HCT116 (cell line): ENCODE measurements around the gene BCL2L13. TPM values are rescaled to one million over a fixed set of nuclear protein-coding genes. Genes with fewer than 3 reads are reported as not detected.

Source experiments
- ATAC-seq: fragments of 200-7000 bp; cut with Tn5 transposase; 2 replicates; pipeline ENCODE4 v1.9.1; 2020; ENCODE audit warnings: mild to moderate bottlenecking, moderate library complexity
- BruUV-seq: library from RNA; stranded (reverse); fragments of 400-500 nt; replicated peaks from 2 replicates; lab custom pipeline; 2021; lab: Mats Ljungman, UMichigan
- CTCF ChIA-PET: fragments of 300-600 bp; sonication (Branson Sonifier 250); formaldehyde crosslinking; loops from one replicate; lab custom pipeline; 2021; ENCODE audit warnings: antibody characterized with exemption; lab: Charles Lee
- POLR2A ChIA-PET: fragments of 300-600, 350-600 bp; sonication (Branson Sonifier 250); formaldehyde crosslinking; loops from one replicate; lab custom pipeline; 2021; ENCODE audit warnings: antibody characterized with exemption; lab: Charles Lee
- RAD21 ChIA-PET, 2 experiments: fragments of 300-600 bp; sonication (Branson Sonifier 250); formaldehyde crosslinking; loops; one replicate each; lab custom pipeline; 2023; ENCODE audit warnings: low total read pairs in 2 of 2; ENCODE audit not compliant: uncharacterized antibody in 2 of 2, unreplicated experiment in 2 of 2, low non-redundant PET in 1 of 2; lab: Charles Lee
- DNase-seq: peaks from one replicate; pipeline ENCODE4 v3.0.0-alpha.2; 2010; ENCODE audit warnings: low read depth, low spot score
- H2AFZ ChIP-seq: fragments of 200-600 bp; shearing (Covaris generic), sonication (generic); 2 replicates; pipeline ENCODE4 v1.6.1; 2017; ENCODE audit warnings: low read depth, mixed run types, mixed read lengths, antibody characterized with exemption, low read length; ENCODE audit not compliant: poor library complexity, severe bottlenecking
- H3K27ac ChIP-seq: 2 replicates; pipeline ENCODE4 v1.5.1; 2012; ENCODE audit warnings: low read depth, low read length
- H3K27me3 ChIP-seq: fragments of 200-600 bp; sonication (generic); 2 replicates; pipeline ENCODE4 v1.6.1; 2016; ENCODE audit warnings: mixed run types, low read length, mixed read lengths; ENCODE audit not compliant: insufficient read depth
- H3K36me3 ChIP-seq, 2 experiments: fragments of 200-500 bp in 1 of 2; fragments of 200-600 bp in 1 of 2; sonication (Bioruptor generic) in 1 of 2; sonication (generic) in 1 of 2; 2 replicates each; pipeline versions ENCODE4 v1.5.1 to v1.6.1; 2014 to 2016; ENCODE audit warnings: low read length in 2 of 2, inconsistent platforms in 1 of 2, mixed read lengths in 1 of 2, mixed run types in 1 of 2; ENCODE audit not compliant: insufficient read depth in 2 of 2, control insufficient read depth in 1 of 2
- H3K4me1 ChIP-seq, 2 experiments: fragments of 200-600 bp in 1 of 2; sonication (generic) in 1 of 2; 2 replicates each; pipeline versions ENCODE4 v1.5.1 to v1.6.1; 2012 to 2017; ENCODE audit warnings: low read length in 2 of 2, inconsistent platforms in 1 of 2, mild to moderate bottlenecking in 1 of 2, mixed read lengths in 1 of 2, mixed run types in 1 of 2, moderate library complexity in 1 of 2; ENCODE audit not compliant: insufficient read depth in 2 of 2, control insufficient read depth in 1 of 2
- H3K4me2 ChIP-seq: fragments of 200-600 bp; sonication (generic); 2 replicates; pipeline ENCODE4 v1.6.1; 2017; ENCODE audit warnings: mixed run types, low read length, mixed read lengths
- H3K4me3 ChIP-seq, 2 experiments: fragments of 200-600 bp in 1 of 2; sonication (generic) in 1 of 2; replicated peaks in 1 of 2; 2 replicates each; pipeline ENCODE4 v1.5.1; 2011 to 2016; ENCODE audit warnings: low read length in 2 of 2, control low read depth in 1 of 2, low read depth in 1 of 2, mild to moderate bottlenecking in 1 of 2, mixed read lengths in 1 of 2, mixed run types in 1 of 2
- H3K79me2 ChIP-seq: fragments of 200-600 bp; sonication (generic); 2 replicates; pipeline ENCODE4 v1.6.1; 2017; ENCODE audit warnings: mild to moderate bottlenecking, mixed run types, low read length, moderate library complexity, mixed read lengths; ENCODE audit not compliant: insufficient read depth
- H3K9ac ChIP-seq: fragments of 200-600 bp; sonication (generic); 2 replicates; pipeline ENCODE4 v1.6.1; 2016; ENCODE audit warnings: low read length, mixed read lengths
- H3K9me2 ChIP-seq: fragments of 200-600 bp; sonication (generic), shearing (Covaris generic); 2 replicates; pipeline ENCODE4 v1.6.1; 2017; ENCODE audit warnings: mixed run types, mild to moderate bottlenecking, moderate library complexity; ENCODE audit not compliant: insufficient read depth
- H3K9me3 ChIP-seq, 2 experiments: fragments of 200-500 bp in 1 of 2; fragments of 200-600 bp in 1 of 2; sonication (Bioruptor generic) in 1 of 2; sonication (generic) in 1 of 2; 2 replicates each; pipeline ENCODE4 v1.6.1; 2014 to 2017; ENCODE audit warnings: low read length in 2 of 2, mixed read lengths in 2 of 2, inconsistent platforms in 1 of 2, low read depth in 1 of 2, mild to moderate bottlenecking in 1 of 2, mixed run types in 1 of 2, moderate library complexity in 1 of 2; ENCODE audit not compliant: control insufficient read depth in 1 of 2, insufficient read depth in 1 of 2
- H4K20me1 ChIP-seq: fragments of 200-600 bp; sonication (generic), shearing (Covaris generic); 2 replicates; pipeline ENCODE4 v1.6.1; 2017; ENCODE audit warnings: mixed run types, mild to moderate bottlenecking, moderate library complexity; ENCODE audit not compliant: insufficient read depth
- EZH2 ChIP-seq: fragments of 200-600 bp; sonication (generic); IDR thresholded peaks from 2 replicates; pipeline ENCODE4 v1.6.1; 2017; ENCODE audit warnings: antibody characterized with exemption, mixed run types
- EZH2phosphoT487 ChIP-seq: fragments of 200-600 bp; IDR thresholded peaks from 2 replicates; pipeline ENCODE4 v1.6.1; 2018; ENCODE audit warnings: antibody characterized with exemption, borderline replicate concordance
- FOSL1 ChIP-seq: IDR thresholded peaks from 2 replicates; pipeline ENCODE4 v1.6.1; 2012; ENCODE audit warnings: low read depth
- REST ChIP-seq: IDR thresholded peaks from 2 replicates; pipeline ENCODE4 v1.6.1; 2012; ENCODE audit warnings: low read depth
- SRF ChIP-seq: IDR thresholded peaks from 2 replicates; pipeline ENCODE4 v1.6.1; 2012; ENCODE audit warnings: low read depth
- intact Hi-C: fragments of 100-400 bp; cut with micrococcal nuclease; formaldehyde crosslinking; loops from 2 replicates; pipeline ENCODE4 v1.10.0; 2022
- total RNA-seq: library from RNA; stranded (reverse); gene quantifications from one replicate; pipeline ENCODE4 v1.2.1, GENCODE V29; 2021; ENCODE audit not compliant: unreplicated experiment
- TF ChIP-seq, protein P1 (sequence below), 3 experiments: fragments of 200-600 bp in 1 of 3; sonication (generic) in 1 of 3; IDR thresholded peaks in 2 of 3; conservative IDR thresholded peaks in 1 of 3; 2 replicates each; pipeline ENCODE4 v1.5.1; 2012 to 2017; ENCODE audit warnings: low read depth in 2 of 3, low read length in 2 of 3, antibody characterized with exemption in 1 of 3, borderline replicate concordance in 1 of 3, control low read depth in 1 of 3, mild to moderate bottlenecking in 1 of 3, mixed read lengths in 1 of 3, mixed run types in 1 of 3, moderate library complexity in 1 of 3; ENCODE audit not compliant: insufficient read depth in 1 of 3
- TF ChIP-seq, protein P2 (sequence below): IDR thresholded peaks from 2 replicates; pipeline ENCODE4 v1.6.1; 2011; ENCODE audit warnings: mild to moderate bottlenecking, low read length, moderate library complexity; ENCODE audit not compliant: insufficient replicate concordance; ENCODE audit errors: extremely low read depth
- TF ChIP-seq, protein P3 (sequence below): IDR thresholded peaks from 2 replicates; pipeline ENCODE4 v1.6.1; 2012

BCL2L13 gene
- total RNA-seq, 1 experiment from 2014 or later: 38.6 TPM

DNA sequence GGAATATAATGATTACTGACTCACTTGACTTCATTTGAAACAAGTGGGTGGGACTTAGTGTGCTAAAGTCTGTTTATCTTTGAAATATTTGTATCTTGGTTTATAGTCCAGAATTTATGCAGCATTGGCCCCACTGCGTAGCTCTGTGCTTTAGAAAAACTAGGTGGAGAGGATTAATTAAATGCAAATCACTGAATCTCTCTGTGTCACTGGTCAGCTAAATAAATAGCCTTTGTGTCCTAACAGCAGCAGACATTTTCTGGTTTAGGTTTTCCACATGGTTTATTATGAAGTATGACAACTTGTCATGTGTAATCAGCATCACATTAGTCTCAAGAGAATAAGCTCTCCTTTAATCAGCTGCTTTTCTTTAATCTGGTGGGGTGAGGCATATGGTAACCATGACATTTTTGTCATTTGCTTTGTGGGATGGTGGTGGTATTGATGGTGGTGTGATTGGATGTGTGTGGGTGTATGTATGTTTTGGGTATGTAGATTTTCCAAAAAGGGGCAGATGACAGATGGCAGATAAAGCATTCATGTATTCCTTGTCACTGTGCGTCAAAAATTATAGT lies 33.9 kb downstream of the BCL2L13 start (continued):
- TF ChIP-seq, protein P1, sequence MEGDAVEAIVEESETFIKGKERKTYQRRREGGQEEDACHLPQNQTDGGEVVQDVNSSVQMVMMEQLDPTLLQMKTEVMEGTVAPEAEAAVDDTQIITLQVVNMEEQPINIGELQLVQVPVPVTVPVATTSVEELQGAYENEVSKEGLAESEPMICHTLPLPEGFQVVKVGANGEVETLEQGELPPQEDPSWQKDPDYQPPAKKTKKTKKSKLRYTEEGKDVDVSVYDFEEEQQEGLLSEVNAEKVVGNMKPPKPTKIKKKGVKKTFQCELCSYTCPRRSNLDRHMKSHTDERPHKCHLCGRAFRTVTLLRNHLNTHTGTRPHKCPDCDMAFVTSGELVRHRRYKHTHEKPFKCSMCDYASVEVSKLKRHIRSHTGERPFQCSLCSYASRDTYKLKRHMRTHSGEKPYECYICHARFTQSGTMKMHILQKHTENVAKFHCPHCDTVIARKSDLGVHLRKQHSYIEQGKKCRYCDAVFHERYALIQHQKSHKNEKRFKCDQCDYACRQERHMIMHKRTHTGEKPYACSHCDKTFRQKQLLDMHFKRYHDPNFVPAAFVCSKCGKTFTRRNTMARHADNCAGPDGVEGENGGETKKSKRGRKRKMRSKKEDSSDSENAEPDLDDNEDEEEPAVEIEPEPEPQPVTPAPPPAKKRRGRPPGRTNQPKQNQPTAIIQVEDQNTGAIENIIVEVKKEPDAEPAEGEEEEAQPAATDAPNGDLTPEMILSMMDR (IDR thresholded peaks at IDR 0.05 in 2 of 3, conservative IDR thresholded peaks at IDR 0.05 in 1 of 3; ENCODE audit: borderline replicate concordance in 1 of 3, insufficient read depth in 1 of 3, low read depth in 2 of 3, low read length in 2 of 3): no peak
- TF ChIP-seq FOSL1: no peak
- TF ChIP-seq, protein P2, sequence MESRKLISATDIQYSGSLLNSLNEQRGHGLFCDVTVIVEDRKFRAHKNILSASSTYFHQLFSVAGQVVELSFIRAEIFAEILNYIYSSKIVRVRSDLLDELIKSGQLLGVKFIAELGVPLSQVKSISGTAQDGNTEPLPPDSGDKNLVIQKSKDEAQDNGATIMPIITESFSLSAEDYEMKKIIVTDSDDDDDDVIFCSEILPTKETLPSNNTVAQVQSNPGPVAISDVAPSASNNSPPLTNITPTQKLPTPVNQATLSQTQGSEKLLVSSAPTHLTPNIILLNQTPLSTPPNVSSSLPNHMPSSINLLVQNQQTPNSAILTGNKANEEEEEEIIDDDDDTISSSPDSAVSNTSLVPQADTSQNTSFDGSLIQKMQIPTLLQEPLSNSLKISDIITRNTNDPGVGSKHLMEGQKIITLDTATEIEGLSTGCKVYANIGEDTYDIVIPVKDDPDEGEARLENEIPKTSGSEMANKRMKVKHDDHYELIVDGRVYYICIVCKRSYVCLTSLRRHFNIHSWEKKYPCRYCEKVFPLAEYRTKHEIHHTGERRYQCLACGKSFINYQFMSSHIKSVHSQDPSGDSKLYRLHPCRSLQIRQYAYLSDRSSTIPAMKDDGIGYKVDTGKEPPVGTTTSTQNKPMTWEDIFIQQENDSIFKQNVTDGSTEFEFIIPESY: no peak

DNA sequence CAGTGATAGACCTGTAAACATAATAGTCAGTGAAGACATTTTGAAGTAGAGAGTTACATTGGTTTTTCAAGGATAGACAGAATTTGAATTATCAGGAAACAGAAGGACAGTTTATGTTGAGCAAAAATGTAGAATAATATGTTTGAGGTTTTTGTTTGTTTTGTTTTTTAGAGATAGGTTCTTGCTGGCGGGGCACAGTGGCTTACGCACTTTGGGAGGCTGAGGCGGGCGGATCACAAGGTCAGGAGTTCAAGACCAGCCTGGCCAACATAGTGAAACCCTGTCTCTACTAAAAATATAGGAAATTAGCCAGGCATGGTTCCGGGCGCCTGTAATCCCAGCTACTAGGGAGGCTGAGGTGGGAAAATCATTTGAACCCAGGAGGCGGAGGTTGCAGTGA lies 35.6 kb downstream of the BCL2L13 start:
- DNase-seq: no peak
- no peaks in the 10 kb centered on the region for H3K36me3 ChIP-seq
- CTCF ChIA-PET: no interaction called here
- 0 out of 2 replicates have a peak, but pooled peaks cover 3% of the 10 kb centered on the region for H4K20me1 ChIP-seq
- TF ChIP-seq, protein P2: no peak
- TF ChIP-seq EZH2phosphoT487: no peak
- TF ChIP-seq REST: no peak
- TF ChIP-seq EZH2: no peak
- TF ChIP-seq, protein P3, sequence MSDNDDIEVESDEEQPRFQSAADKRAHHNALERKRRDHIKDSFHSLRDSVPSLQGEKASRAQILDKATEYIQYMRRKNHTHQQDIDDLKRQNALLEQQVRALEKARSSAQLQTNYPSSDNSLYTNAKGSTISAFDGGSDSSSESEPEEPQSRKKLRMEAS: no peak
- TF ChIP-seq SRF: no peak
- TF ChIP-seq, all 23 proteins: peak for 0
- Histone ChIP-seq H3K9ac (no peak overlapping the region), H3K79me2 (peaks cover 11% of the 10 kb centered on the region), H3K9me2 (no peaks in the 10 kb centered on the region), H3K4me3 (no peak overlapping the region), H3K4me1 (no peaks in the 10 kb centered on the region), H3K4me2 (no peak overlapping the region), H3K27me3 (no peaks in the 10 kb centered on the region), H3K27ac (no peak overlapping the region), H3K9me3 (no peaks in the 10 kb centered on the region), H2AFZ (no peak overlapping the region)
- ChIA-PET RAD21 (no interaction called here), POLR2A (no interaction called here)
- intact Hi-C loops: no loop called here
- ATAC-seq: no peak
- BruUV-seq: no TSS peak
